HG02571 (cell line): ENCODE results near the gene SFN.

Experiments used
- ATAC-seq: cut with Tn5 transposase; IDR thresholded peaks from one replicate; pipeline ENCODE4 v1.9.1; 2021; ENCODE audit warnings: mild to moderate bottlenecking, moderate library complexity; ENCODE audit not compliant: unreplicated experiment

Gene SFN

DNA sequence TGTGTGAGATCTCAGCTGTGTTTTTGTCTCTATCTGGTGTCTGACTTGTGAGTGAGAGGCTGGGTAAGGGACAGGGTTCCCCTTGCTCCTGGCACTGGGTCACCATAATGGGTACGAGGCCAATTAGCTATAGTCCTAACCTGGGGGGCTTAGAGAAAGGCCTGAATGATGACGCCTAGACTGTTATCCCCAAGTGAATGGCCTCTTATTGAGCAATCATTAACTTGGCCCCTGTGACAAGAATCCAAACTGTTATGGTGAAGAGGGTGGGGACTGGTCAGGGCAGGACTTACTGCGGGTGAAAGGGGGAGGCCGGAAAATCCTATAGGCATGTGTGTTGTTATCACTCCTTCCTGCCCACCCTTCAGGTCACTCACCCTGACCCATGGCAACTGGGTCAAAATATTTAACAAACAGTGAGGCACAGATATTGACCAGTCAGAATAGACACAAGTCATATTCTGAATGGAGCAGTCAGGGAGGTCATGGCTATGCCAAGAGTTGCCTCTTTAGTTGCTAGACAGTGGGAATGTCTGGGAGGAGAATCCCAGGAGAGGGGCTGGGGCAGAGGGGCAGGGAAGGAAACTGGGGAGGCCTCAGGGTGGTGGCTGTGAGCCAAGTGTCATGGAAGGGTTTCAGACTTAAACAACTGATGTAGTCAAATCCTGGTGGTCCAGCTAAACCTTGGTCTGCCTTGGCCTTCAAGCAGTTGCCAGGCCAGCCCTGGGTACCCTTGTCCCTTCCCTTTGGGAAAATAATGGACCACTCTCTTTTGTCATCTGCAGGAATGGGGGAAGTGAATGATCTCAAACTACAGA is 47.6 kb downstream of the SFN start:
- no peak for ATAC-seq

DNA sequence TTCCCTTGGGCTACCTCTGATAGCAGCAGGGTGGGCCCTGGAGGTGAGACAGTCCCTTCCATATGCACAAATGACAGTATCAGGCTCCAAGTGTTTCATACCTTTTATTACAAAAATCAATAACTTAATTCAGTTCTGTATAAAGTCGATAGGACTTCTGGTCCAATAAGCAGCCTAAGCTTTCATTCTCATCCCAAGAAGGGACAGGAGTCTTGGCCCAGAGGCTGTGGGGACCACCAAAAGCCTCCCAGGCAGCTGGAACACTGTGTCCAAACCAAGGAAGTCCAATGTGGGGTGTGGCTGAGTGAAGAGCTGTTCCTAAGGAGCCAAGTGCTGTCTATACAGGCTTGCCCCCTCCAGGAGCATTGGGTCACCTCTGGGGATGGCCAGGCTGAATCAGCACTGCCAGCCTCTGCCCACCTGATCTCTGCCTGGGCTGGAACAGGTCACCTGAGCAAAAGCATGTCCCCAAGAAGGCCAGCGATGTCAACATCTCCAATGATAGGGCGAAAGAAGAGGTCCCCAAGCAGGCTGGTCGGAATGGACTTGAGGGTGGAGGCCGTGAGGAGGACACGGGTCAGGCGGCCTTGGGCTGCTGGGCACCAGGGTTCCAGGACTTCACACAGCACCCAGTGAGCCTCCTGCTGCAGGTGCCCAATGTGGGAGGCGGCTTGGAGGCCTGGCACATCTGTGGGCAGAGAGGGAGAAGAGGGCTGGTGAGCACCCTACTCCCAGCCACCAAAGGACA is 48.6 kb downstream of the SFN start:
- no peak for ATAC-seq

DNA sequence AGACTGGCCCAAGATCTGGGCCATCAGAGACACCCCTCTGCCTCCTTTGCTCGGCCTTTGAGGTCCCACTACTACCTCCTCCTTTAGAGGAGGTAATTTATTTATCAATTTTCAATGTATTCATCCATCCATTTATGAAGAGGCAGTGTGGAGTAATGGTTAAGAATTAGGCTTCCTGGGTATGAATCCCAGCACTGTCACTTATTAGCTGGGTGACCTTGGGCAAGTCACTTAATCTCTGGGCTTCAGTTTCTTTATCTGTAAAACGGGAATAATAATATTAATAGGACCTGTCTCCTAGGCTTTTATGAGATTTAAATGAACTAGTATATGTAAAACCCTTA is 49.2 kb downstream of the SFN start:
- no peak for ATAC-seq

DNA sequence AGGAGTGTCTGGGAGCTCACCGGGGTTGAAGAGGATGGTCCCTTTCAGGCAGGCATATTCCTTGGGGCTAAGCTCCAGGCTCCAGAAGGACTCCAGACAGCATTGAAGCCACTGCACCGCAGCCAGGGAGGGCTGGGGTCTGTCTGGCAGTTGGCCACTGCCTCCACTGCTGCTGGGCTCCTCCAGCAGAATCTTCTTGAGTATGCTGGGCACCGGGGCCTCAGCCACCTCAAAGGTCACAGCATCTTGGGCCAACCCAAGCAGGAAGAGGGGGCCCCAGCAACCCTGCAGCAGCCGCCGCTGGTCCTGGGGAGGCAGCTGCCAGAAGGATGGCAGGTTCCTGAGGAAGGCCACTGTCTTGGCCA is 50.4 kb downstream of the SFN start:
- no peak for ATAC-seq
